DND-41 (cell line): ENCODE results near the gene ARHGAP26.

Experiments used
- ATAC-seq: fragments of 200-7000 bp; cut with Tn5 transposase; 3 replicates; pipeline ENCODE4 v1.9.1; 2021; ENCODE audit warnings: low read depth; ENCODE audit not compliant: insufficient read depth
- DNase-seq: peaks from one replicate; pipeline ENCODE4 v3.0.0-alpha.2; 2020
- H2AFZ ChIP-seq: 2 replicates; pipeline ENCODE4 v1.6.0; 2012; ENCODE audit warnings: low read depth, low read length
- H3K27ac ChIP-seq: 2 replicates; pipeline ENCODE4 v1.5.1; 2012; ENCODE audit warnings: low read length, inconsistent platforms
- H3K27me3 ChIP-seq: fragments of 200-600 bp; sonication (generic); 2 replicates; pipeline ENCODE4 v1.6.0; 2012; ENCODE audit warnings: low read length, mild to moderate bottlenecking, inconsistent platforms; ENCODE audit not compliant: insufficient read depth, poor library complexity
- H3K36me3 ChIP-seq: 2 replicates; pipeline ENCODE4 v1.5.1; 2012; ENCODE audit warnings: low read length, inconsistent platforms; ENCODE audit not compliant: insufficient read depth
- H3K4me1 ChIP-seq: 2 replicates; pipeline ENCODE4 v1.5.1; 2012; ENCODE audit warnings: mild to moderate bottlenecking, low read length; ENCODE audit not compliant: insufficient read depth
- H3K4me2 ChIP-seq: 2 replicates; pipeline ENCODE4 v1.6.0; 2012; ENCODE audit warnings: mild to moderate bottlenecking, moderate library complexity, low read length, inconsistent platforms; ENCODE audit not compliant: insufficient read depth
- H3K4me3 ChIP-seq, 2 experiments: fragments of 200-600 bp in 1 of 2; shearing (Covaris generic) in 1 of 2; 2 replicates each; pipeline ENCODE4 v1.5.1; 2012 to 2016; ENCODE audit warnings: inconsistent platforms in 2 of 2, low read length in 2 of 2, mild to moderate bottlenecking in 2 of 2, low read depth in 1 of 2, moderate library complexity in 1 of 2
- H3K79me2 ChIP-seq: 2 replicates; pipeline ENCODE4 v1.6.0; 2012; ENCODE audit warnings: low read length, inconsistent platforms; ENCODE audit not compliant: insufficient read depth
- H3K9ac ChIP-seq: 2 replicates; pipeline ENCODE4 v1.6.0; 2012; ENCODE audit warnings: low read depth, mild to moderate bottlenecking, inconsistent platforms, low read length, moderate library complexity
- H3K9me3 ChIP-seq: 2 replicates; pipeline ENCODE4 v1.5.1; 2012; ENCODE audit warnings: low read length, moderate library complexity, mild to moderate bottlenecking, inconsistent platforms; ENCODE audit not compliant: insufficient read depth, severe bottlenecking
- H4K20me1 ChIP-seq: 2 replicates; pipeline ENCODE4 v1.6.0; 2012; ENCODE audit warnings: low read length; ENCODE audit not compliant: insufficient read depth
- CTCF ChIP-seq: IDR thresholded peaks from 2 replicates; pipeline ENCODE4 v1.5.1; 2012; ENCODE audit warnings: borderline replicate concordance, low read length, moderate library complexity, mild to moderate bottlenecking; ENCODE audit not compliant: poor library complexity, severe bottlenecking; ENCODE audit errors: extremely low read depth
- EZH2 ChIP-seq: IDR thresholded peaks from 3 replicates; pipeline ENCODE4 v1.6.1; 2012; ENCODE audit warnings: borderline replicate concordance, low read depth, mild to moderate bottlenecking, moderate library complexity, low read length, inconsistent platforms; ENCODE audit not compliant: severe bottlenecking

The ARHGAP26 gene

GRCh38 chr5:142844866-142845265 lies 74.7 kb downstream of the ARHGAP26 start:
- DNase-seq (no peak), ATAC-seq (no peak)
- H4K20me1 ChIP-seq: peaks cover 24% of the 10 kb centered on the region
- no peaks in the 10 kb centered on the region for H3K9me3 ChIP-seq
- H3K27ac ChIP-seq: no peak overlapping the region
- H3K27me3 ChIP-seq: no peaks in the 10 kb centered on the region
- no peak for TF ChIP-seq EZH2
- no peak for TF ChIP-seq CTCF
- peaks cover 6% of the 10 kb centered on the region for H3K79me2 ChIP-seq
- no peak overlapping the region for H3K9ac ChIP-seq
- no peak overlapping the region for H2AFZ ChIP-seq
- no peaks in the 10 kb centered on the region for H3K36me3 ChIP-seq
- H3K4me1 ChIP-seq: no peaks in the 10 kb centered on the region
- H3K4me3 ChIP-seq: no peak overlapping the region
- no peak overlapping the region for H3K4me2 ChIP-seq

- no peak overlapping the region for H3K9ac ChIP-seq
- no peaks in the 10 kb centered on the region for H3K9me3 ChIP-seq
- no peak overlapping the region for H3K27ac ChIP-seq
- no peaks in the 10 kb centered on the region for H3K4me1 ChIP-seq
- ATAC-seq (no peak), DNase-seq (no peak)
- no peak overlapping the region for H2AFZ ChIP-seq
- no peaks in the 10 kb centered on the region for H3K27me3 ChIP-seq
- TF ChIP-seq EZH2 (no peak), CTCF (no peak)
- peaks cover 23% of the 10 kb centered on the region for H4K20me1 ChIP-seq
- no peak overlapping the region for H3K4me3 ChIP-seq
- H3K36me3 ChIP-seq: no peaks in the 10 kb centered on the region
- H3K79me2 ChIP-seq: peaks cover 10% of the 10 kb centered on the region
- no peak overlapping the region for H3K4me2 ChIP-seq
Measured at GRCh38 chr5:142845402-142845921, 75.3 kb downstream of the ARHGAP26 start.

GRCh38 chr5:142845954-142846398 lies 75.8 kb downstream of the ARHGAP26 start:
- ATAC-seq (no peak), DNase-seq (no peak)
- Histone ChIP-seq H4K20me1 (peaks cover 18% of the 10 kb centered on the region), H3K27ac (no peak overlapping the region), H3K9me3 (no peaks in the 10 kb centered on the region), H3K4me3 (no peak overlapping the region), H3K27me3 (no peaks in the 10 kb centered on the region), H3K4me1 (no peaks in the 10 kb centered on the region), H3K36me3 (no peaks in the 10 kb centered on the region), H3K9ac (no peak overlapping the region), H3K79me2 (peaks cover 10% of the 10 kb centered on the region), H3K4me2 (no peak overlapping the region), H2AFZ (no peak overlapping the region)
- no peak for TF ChIP-seq CTCF
- no peak for TF ChIP-seq EZH2

GRCh38 chr5:142846406-142846805 lies 76.2 kb downstream of the ARHGAP26 start:
- Histone ChIP-seq H3K4me3 (no peak overlapping the region), H2AFZ (no peak overlapping the region), H3K79me2 (peaks cover 10% of the 10 kb centered on the region), H3K9me3 (no peaks in the 10 kb centered on the region), H3K4me2 (no peak overlapping the region), H3K9ac (no peak overlapping the region), H4K20me1 (peaks cover 14% of the 10 kb centered on the region), H3K36me3 (no peaks in the 10 kb centered on the region), H3K27ac (no peak overlapping the region), H3K4me1 (no peaks in the 10 kb centered on the region), H3K27me3 (no peaks in the 10 kb centered on the region)
- no peak for DNase-seq
- ATAC-seq: no peak
- TF ChIP-seq CTCF: no peak
- no peak for TF ChIP-seq EZH2
